B cell (primary cell): Measurements from ENCODE around the gene HAGHL.

Experiments used
- EZH2 ChIP-seq: IDR thresholded peaks from 2 replicates; pipeline ENCODE4 v1.6.1; 2012; ENCODE audit warnings: borderline replicate concordance, low read depth, mild to moderate bottlenecking, moderate library complexity, low read length; ENCODE audit not compliant: insufficient read depth, poor library complexity, severe bottlenecking
- TF ChIP-seq, protein P1 (sequence below): fragments of 200-600 bp; IDR thresholded peaks from one replicate; pipeline ENCODE4 v1.8.0; 2022; ENCODE audit warnings: antibody characterized with exemption, mild to moderate bottlenecking

DNA sequence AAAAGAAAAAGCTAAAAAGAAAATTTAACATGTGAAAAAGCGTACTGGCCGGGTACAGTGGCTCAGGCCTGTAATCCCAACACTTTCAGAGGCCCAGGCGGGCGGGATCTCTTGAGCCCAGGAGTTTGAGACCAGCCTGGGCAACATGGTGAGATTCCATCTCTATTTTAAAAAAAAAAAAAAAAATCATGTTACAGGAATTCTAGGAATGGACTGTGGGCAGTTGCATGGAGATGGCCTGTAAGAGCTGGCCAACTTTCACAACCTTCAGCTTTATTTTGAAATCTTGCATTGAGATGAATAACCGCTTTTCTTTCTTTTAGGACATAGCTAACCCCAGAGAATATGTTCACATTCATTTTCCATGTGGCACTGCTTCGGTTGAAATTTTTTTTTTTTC is 22.1 kb downstream of the HAGHL start:
- TF ChIP-seq, protein P1, sequence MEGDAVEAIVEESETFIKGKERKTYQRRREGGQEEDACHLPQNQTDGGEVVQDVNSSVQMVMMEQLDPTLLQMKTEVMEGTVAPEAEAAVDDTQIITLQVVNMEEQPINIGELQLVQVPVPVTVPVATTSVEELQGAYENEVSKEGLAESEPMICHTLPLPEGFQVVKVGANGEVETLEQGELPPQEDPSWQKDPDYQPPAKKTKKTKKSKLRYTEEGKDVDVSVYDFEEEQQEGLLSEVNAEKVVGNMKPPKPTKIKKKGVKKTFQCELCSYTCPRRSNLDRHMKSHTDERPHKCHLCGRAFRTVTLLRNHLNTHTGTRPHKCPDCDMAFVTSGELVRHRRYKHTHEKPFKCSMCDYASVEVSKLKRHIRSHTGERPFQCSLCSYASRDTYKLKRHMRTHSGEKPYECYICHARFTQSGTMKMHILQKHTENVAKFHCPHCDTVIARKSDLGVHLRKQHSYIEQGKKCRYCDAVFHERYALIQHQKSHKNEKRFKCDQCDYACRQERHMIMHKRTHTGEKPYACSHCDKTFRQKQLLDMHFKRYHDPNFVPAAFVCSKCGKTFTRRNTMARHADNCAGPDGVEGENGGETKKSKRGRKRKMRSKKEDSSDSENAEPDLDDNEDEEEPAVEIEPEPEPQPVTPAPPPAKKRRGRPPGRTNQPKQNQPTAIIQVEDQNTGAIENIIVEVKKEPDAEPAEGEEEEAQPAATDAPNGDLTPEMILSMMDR = no peak
- no peak for TF ChIP-seq EZH2
